Keratinocyte (primary cell): ENCODE results near the gene POLD2. TPM values are rescaled to one million over a fixed set of nuclear protein-coding genes. Genes with fewer than 3 reads are reported as not detected.

ENCODE experiments used
- DNase-seq: peaks from one replicate; pipeline ENCODE4 v3.0.0-alpha.2; 2011; ENCODE audit warnings: low read depth, missing footprints, low spot score
- FAIRE-seq: peaks from 2 replicates; lab custom pipeline; 2011; peaks lifted over from hg19 to GRCh38; lab: Jason Lieb, UNC
- H2AFZ ChIP-seq: 2 replicates; pipeline ENCODE4 v1.6.0; 2012; ENCODE audit warnings: low read length, control low read depth, inconsistent platforms; ENCODE audit not compliant: control insufficient read depth
- H3K27ac ChIP-seq: 2 replicates; pipeline ENCODE4 v1.5.1; 2011; ENCODE audit warnings: low read length; ENCODE audit not compliant: control insufficient read depth, insufficient read depth
- H3K27me3 ChIP-seq: 3 replicates; pipeline ENCODE4 v1.6.0; 2011; ENCODE audit warnings: low read length; ENCODE audit not compliant: control insufficient read depth, insufficient read depth; ENCODE audit errors: extremely low read depth
- H3K36me3 ChIP-seq, 2 experiments: 2 replicates in 1 of 2; 3 replicates in 1 of 2; pipeline ENCODE4 v1.5.1; 2011; ENCODE audit warnings: low read length in 2 of 2, mild to moderate bottlenecking in 1 of 2; ENCODE audit not compliant: control insufficient read depth in 2 of 2, insufficient read depth in 2 of 2; ENCODE audit errors: extremely low read depth in 1 of 2
- H3K4me1 ChIP-seq: 3 replicates; pipeline ENCODE4 v1.5.1; 2011; ENCODE audit warnings: low read length; ENCODE audit not compliant: control insufficient read depth, insufficient read depth; ENCODE audit errors: extremely low read depth
- H3K4me2 ChIP-seq: 3 replicates; pipeline ENCODE4 v1.6.0; 2011; ENCODE audit warnings: low read depth, low read length; ENCODE audit not compliant: control insufficient read depth, insufficient read depth; ENCODE audit errors: extremely low read depth
- H3K4me3 ChIP-seq, 3 experiments: fragments of 200-600 bp in 1 of 3; sonication (generic) in 1 of 3; 2 replicates in 2 of 3; 3 replicates in 1 of 3; pipeline ENCODE4 v1.5.1; 2011 to 2016; ENCODE audit warnings: low read length in 3 of 3, mild to moderate bottlenecking in 3 of 3, control low read depth in 2 of 3, inconsistent platforms in 1 of 3, low read depth in 1 of 3, mixed read lengths in 1 of 3, mixed run types in 1 of 3, moderate library complexity in 1 of 3; ENCODE audit not compliant: control insufficient read depth in 2 of 3, insufficient read depth in 2 of 3; ENCODE audit errors: extremely low read depth in 1 of 3
- H3K79me2 ChIP-seq: 2 replicates; pipeline ENCODE4 v1.6.0; 2012; ENCODE audit warnings: low read length; ENCODE audit not compliant: control insufficient read depth, insufficient read depth
- H3K9ac ChIP-seq: 3 replicates; pipeline ENCODE4 v1.6.0; 2011; ENCODE audit warnings: low read length; ENCODE audit not compliant: control insufficient read depth, insufficient read depth; ENCODE audit errors: extremely low read depth
- H3K9me1 ChIP-seq: 3 replicates; pipeline ENCODE4 v1.6.0; 2011; ENCODE audit warnings: low read length; ENCODE audit not compliant: control insufficient read depth, insufficient read depth; ENCODE audit errors: extremely low read depth
- H3K9me3 ChIP-seq: 2 replicates; pipeline ENCODE4 v1.5.1; 2012; ENCODE audit warnings: low read depth, low read length; ENCODE audit not compliant: control insufficient read depth
- H4K20me1 ChIP-seq: 3 replicates; pipeline ENCODE4 v1.6.0; 2011; ENCODE audit warnings: low read length; ENCODE audit not compliant: control insufficient read depth, insufficient read depth; ENCODE audit errors: extremely low read depth
- EZH2 ChIP-seq: IDR thresholded peaks from one replicate; pipeline ENCODE4 v1.6.1; 2012; ENCODE audit warnings: inconsistent platforms, mild to moderate bottlenecking, low read length, moderate library complexity
- dilution Hi-C: fragments of 300-500 bp; cut with MboI; formaldehyde crosslinking; loops from one replicate; pipeline ENCODE4 v1.7.0; 2020; ENCODE audit warnings: low sequenced_read_pairs; ENCODE audit not compliant: extremely low pct_ligation_motif_present
- polyA plus RNA-seq, 5 experiments: library from polyadenylated mRNA; depleted of rRNA in 3 of 5; stranded (reverse) in 3 of 5; stranded (forward) in 1 of 5; unstranded in 1 of 5; fragments of >200 nt; gene quantifications; 1 replicate in 1 of 5; 2 replicates in 3 of 5; 3 replicates in 1 of 5; pipeline versions ENCODE4 v1.2.1 to v1.2.3, GENCODE V29; 2011 to 2012; ENCODE audit warnings: missing spikeins in 2 of 5, low read depth in 1 of 5, low replicate concordance in 1 of 5
- TF ChIP-seq, protein P1 (sequence below), 3 experiments: IDR thresholded peaks in 1 of 3; conservative IDR thresholded peaks in 1 of 3; optimal IDR thresholded peaks in 1 of 3; 2 replicates in 2 of 3; 3 replicates in 1 of 3; pipeline versions ENCODE3 to v1.5.1; 2011; ENCODE audit warnings: low read length in 3 of 3, mild to moderate bottlenecking in 3 of 3, moderate library complexity in 2 of 3, control low read depth in 1 of 3, inconsistent platforms in 1 of 3; ENCODE audit not compliant: insufficient read depth in 2 of 3; ENCODE audit errors: extremely low read depth in 1 of 3

The POLD2 gene
- polyA plus RNA-seq, 1 donor (not counting 4 experiments of a cell fraction or from before 2014, with no cell fraction given) = 158 TPM

DNA sequence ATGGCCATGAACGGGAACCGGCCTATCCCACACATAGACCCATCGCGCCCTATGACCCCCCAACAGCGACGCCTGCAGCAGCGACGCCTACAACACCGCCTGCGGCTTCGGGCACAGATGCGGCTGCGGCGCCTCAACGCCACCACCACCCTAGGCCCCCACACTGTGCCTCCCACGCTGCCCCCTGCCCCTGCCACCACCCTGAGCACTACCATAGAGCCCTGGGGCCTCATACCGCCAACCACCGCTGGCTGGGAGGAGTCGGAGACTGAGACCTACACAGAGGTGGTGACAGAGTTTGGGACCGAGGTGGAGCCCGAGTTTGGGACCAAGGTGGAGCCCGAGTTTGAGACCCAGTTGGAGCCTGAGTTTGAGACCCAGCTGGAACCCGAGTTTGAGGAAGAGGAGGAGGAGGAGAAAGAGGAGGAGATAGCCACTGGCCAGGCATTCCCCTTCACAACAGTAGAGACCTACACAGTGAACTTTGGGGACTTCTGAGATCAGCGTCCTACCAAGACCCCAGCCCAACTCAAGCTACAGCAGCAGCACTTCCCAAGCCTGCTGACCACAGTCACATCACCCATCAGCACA, 9.5 kb downstream of the POLD2 start:
- dilution Hi-C loops = no loop called here
- TF ChIP-seq EZH2 = no peak
- TF ChIP-seq, protein P1, sequence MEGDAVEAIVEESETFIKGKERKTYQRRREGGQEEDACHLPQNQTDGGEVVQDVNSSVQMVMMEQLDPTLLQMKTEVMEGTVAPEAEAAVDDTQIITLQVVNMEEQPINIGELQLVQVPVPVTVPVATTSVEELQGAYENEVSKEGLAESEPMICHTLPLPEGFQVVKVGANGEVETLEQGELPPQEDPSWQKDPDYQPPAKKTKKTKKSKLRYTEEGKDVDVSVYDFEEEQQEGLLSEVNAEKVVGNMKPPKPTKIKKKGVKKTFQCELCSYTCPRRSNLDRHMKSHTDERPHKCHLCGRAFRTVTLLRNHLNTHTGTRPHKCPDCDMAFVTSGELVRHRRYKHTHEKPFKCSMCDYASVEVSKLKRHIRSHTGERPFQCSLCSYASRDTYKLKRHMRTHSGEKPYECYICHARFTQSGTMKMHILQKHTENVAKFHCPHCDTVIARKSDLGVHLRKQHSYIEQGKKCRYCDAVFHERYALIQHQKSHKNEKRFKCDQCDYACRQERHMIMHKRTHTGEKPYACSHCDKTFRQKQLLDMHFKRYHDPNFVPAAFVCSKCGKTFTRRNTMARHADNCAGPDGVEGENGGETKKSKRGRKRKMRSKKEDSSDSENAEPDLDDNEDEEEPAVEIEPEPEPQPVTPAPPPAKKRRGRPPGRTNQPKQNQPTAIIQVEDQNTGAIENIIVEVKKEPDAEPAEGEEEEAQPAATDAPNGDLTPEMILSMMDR (optimal IDR thresholded peaks at IDR 0.05 in 1 of 3, IDR thresholded peaks at IDR 0.05 in 1 of 3, conservative IDR thresholded peaks at IDR 0.05 in 1 of 3; ENCODE audit: extremely low read depth in 1 of 3, insufficient read depth in 2 of 3, low read length in 3 of 3) = no peak
- no peaks in the 10 kb centered on the region for H3K27me3 ChIP-seq
- H3K9ac ChIP-seq = no peak overlapping the region
- H3K9me1 ChIP-seq = no peaks in the 10 kb centered on the region
- no peaks in the 10 kb centered on the region for H4K20me1 ChIP-seq
- H2AFZ ChIP-seq = no peak overlapping the region
- no peak overlapping the region for H3K4me2 ChIP-seq
- no peaks in the 10 kb centered on the region for H3K9me3 ChIP-seq
- peaks cover 9 to 27% of the 10 kb centered on the region in 2 experiments for H3K36me3 ChIP-seq
- H3K4me3 ChIP-seq = no peak overlapping the region
- no peak for FAIRE-seq
- no peak for DNase-seq
- no peak overlapping the region for H3K27ac ChIP-seq
- H3K79me2 ChIP-seq = no peaks in the 10 kb centered on the region
- H3K4me1 ChIP-seq = no peaks in the 10 kb centered on the region

DNA sequence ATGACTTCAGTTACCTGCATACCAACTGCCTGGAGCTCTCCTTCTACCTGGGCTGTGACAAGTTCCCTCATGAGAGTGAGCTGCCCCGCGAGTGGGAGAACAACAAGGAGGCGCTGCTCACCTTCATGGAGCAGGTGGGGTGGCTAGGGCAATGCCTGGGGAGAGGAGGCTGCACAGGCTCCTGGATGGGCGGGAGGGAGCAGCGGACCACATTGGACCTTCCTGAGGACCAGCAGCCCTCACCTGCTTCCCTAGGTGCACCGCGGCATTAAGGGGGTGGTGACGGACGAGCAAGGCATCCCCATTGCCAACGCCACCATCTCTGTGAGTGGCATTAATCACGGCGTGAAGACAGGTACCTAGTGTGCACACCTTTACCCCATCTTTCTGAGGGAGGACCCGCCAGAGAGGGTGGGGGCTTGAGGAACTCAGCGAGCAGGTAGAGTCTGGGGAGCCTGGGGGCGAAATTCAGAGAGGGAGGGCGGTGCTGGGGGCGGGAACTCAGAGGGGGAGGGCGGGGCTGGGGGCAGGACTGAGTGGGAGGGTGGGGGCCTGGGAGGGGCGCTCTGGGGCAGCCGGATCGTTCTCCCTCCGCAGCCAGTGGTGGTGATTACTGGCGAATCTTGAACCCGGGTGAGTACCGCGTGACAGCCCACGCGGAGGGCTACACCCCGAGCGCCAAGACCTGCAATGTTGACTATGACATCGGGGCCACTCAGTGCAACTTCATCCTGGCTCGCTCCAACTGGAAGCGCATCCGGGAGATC, 10.2 kb downstream of the POLD2 start:
- H3K9ac ChIP-seq = no peak overlapping the region
- no peak for TF ChIP-seq EZH2
- TF ChIP-seq, protein P1 (optimal IDR thresholded peaks at IDR 0.05 in 1 of 3, IDR thresholded peaks at IDR 0.05 in 1 of 3, conservative IDR thresholded peaks at IDR 0.05 in 1 of 3; ENCODE audit: extremely low read depth in 1 of 3, insufficient read depth in 2 of 3, low read length in 3 of 3) = no peak
- no peak for DNase-seq
- no peaks in the 10 kb centered on the region for H4K20me1 ChIP-seq
- no peak overlapping the region for H2AFZ ChIP-seq
- H3K4me2 ChIP-seq = peak overlapping the region; percentile 37
- H3K4me3 ChIP-seq = no peak overlapping the region
- no peak for FAIRE-seq
- dilution Hi-C loops = no loop called here
- no peaks in the 10 kb centered on the region for H3K9me1 ChIP-seq
- H3K79me2 ChIP-seq = no peaks in the 10 kb centered on the region
- H3K4me1 ChIP-seq = no peaks in the 10 kb centered on the region
- no peaks in the 10 kb centered on the region for H3K27me3 ChIP-seq
- H3K27ac ChIP-seq = no peak overlapping the region
- peaks cover 9 to 27% of the 10 kb centered on the region in 2 experiments for H3K36me3 ChIP-seq
- H3K9me3 ChIP-seq = no peaks in the 10 kb centered on the region
